ENCODE data around the gene DBNDD1.

The DBNDD1 gene

GRCh38 chr16:90048347-90048722 is 29.1 kb upstream of the DBNDD1 start:
- FAIRE-seq (no peak), DNase-seq (ENCODE audit: insufficient read length, low spot score) (no peak)
- no peak for TF ChIP-seq POLR2A (IDR thresholded peaks at IDR 0.05; ENCODE audit: low read depth, low read length)
- TF ChIP-seq PAX5 (IDR thresholded peaks at IDR 0.05; ENCODE audit: insufficient read depth, low read length, severe bottlenecking), result no peak
- no peak for TF ChIP-seq SPI1 (IDR thresholded peaks at IDR 0.05; ENCODE audit: low read depth, low read length)
- no peak for TF ChIP-seq POLR2AphosphoS5 (IDR thresholded peaks at IDR 0.05; ENCODE audit: low read depth, low read length)
- no peak for TF ChIP-seq POU2F2 (IDR thresholded peaks at IDR 0.05; ENCODE audit: low read depth, low read length)
- TF ChIP-seq TAF1 (IDR thresholded peaks at IDR 0.05; ENCODE audit: low read depth, low read length), result no peak

GRCh38 chr16:90047714-90048346 is 28.6 kb upstream of the DBNDD1 start:
- no peak for TF ChIP-seq SPI1 (IDR thresholded peaks at IDR 0.05; ENCODE audit: low read depth, low read length)
- no peak for TF ChIP-seq PAX5 (IDR thresholded peaks at IDR 0.05; ENCODE audit: insufficient read depth, low read length, severe bottlenecking)
- no peak for DNase-seq (ENCODE audit: insufficient read length, low spot score)
- no peak for FAIRE-seq

DNA sequence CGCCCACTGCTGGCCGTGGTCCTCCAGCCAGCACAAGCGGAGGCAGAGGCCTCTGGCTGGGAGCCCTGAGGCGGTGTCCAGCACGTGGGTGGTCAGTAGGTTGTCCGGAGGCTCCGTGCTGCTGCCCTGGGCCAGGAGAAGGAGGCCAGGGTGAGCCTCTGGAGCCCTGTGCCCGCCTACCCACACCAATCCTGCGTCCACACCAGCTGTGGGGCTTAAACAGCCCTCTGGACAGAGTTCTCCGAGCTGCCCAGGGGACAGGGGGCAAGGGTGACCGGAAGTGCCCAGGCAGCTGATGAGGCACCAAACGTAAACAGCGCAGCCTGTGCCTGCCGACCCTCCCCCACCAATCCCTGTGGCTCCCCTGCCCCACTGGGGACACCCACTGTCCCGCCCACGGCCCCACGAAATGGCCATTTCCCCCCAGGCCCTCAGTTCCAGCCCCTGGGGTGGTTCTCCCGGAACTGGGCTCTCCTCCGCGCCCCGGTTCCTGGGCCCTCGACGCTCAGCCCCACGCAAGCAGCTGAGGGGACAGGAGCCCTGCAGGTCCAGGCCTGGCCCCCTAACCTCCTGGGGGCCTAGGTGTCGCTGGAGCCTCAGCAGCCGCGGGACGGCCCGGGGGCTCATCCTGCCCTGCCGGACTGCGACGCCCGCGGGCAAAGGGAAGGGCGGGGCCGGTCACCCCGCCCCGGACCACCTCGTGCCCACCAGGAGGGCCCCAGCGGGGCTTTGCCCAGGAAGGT is 27.9 kb upstream of the DBNDD1 start:
- DNase-seq (ENCODE audit: insufficient read length, low spot score), result no peak
- FAIRE-seq, result no peak
- TF ChIP-seq PAX5 (IDR thresholded peaks at IDR 0.05; ENCODE audit: insufficient read depth, low read length, severe bottlenecking) (no peak), TAF1 (IDR thresholded peaks at IDR 0.05; ENCODE audit: low read depth, low read length) (no peak), POLR2A (IDR thresholded peaks at IDR 0.05; ENCODE audit: low read depth, low read length) (no peak), POU2F2 (IDR thresholded peaks at IDR 0.05; ENCODE audit: low read depth, low read length) (no peak), POLR2AphosphoS5 (IDR thresholded peaks at IDR 0.05; ENCODE audit: low read depth, low read length) (no peak), SPI1 (IDR thresholded peaks at IDR 0.05; ENCODE audit: low read depth, low read length) (no peak)

DNA sequence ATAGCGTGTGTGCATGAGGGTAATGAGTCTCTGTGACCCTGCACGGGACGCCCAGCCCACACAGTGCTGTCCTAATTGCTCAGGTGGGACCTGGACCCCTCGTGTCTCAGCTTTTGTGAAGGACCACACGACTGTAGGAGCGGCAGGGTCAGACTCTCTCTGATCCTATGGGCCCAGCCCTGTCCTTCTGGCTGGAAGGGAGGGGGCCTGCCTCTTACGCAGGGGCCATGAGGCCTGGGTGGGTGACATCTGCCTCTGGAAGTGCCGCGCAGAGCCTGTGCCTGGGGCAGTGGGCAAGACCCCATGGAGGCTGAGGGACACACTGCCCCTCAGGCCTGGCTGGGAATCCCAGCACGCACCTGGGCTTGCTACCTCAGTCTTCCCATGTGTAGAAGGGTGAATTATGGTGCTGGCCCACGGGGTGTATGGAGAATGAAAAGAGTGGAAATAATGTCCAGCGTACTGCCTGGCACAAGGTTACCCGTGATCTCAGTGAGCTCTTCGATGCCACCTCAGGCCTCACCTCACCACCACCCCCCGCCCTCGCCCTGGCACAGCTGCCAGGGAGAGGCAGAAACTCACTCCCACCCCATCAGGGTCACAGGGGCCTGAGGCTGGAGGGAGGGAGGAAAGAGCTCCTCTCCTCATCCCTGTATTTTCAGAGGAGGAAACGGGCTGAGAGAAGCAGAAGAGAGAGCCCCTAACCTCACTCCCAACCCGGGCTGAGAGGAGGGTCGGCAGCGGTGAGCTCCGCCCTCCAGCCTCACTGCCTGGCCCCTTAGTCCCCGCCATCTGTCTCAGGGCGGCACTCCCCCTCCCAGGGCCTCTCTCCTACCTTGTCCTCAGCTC is 27.1 kb upstream of the DBNDD1 start:
- no peak for FAIRE-seq
- TF ChIP-seq PAX5 (IDR thresholded peaks at IDR 0.05; ENCODE audit: insufficient read depth, low read length, severe bottlenecking) (no peak), POU2F2 (IDR thresholded peaks at IDR 0.05; ENCODE audit: low read depth, low read length) (no peak), TAF1 (IDR thresholded peaks at IDR 0.05; ENCODE audit: low read depth, low read length) (no peak), SPI1 (IDR thresholded peaks at IDR 0.05; ENCODE audit: low read depth, low read length) (no peak), POLR2A (IDR thresholded peaks at IDR 0.05; ENCODE audit: low read depth, low read length) (no peak), POLR2AphosphoS5 (IDR thresholded peaks at IDR 0.05; ENCODE audit: low read depth, low read length) (no peak)
- no peak for DNase-seq (ENCODE audit: insufficient read length, low spot score)

- no peak for DNase-seq (ENCODE audit: insufficient read length, low spot score)
- no peak for FAIRE-seq
- no peak for TF ChIP-seq TAF1 (IDR thresholded peaks at IDR 0.05; ENCODE audit: low read depth, low read length)
- TF ChIP-seq POU2F2 (IDR thresholded peaks at IDR 0.05; ENCODE audit: low read depth, low read length), result no peak
- TF ChIP-seq PAX5 (IDR thresholded peaks at IDR 0.05; ENCODE audit: insufficient read depth, low read length, severe bottlenecking), result no peak
These were observed 24.9 kb upstream of the DBNDD1 start for GRCh38 chr16:90044111-90044551.

DNA sequence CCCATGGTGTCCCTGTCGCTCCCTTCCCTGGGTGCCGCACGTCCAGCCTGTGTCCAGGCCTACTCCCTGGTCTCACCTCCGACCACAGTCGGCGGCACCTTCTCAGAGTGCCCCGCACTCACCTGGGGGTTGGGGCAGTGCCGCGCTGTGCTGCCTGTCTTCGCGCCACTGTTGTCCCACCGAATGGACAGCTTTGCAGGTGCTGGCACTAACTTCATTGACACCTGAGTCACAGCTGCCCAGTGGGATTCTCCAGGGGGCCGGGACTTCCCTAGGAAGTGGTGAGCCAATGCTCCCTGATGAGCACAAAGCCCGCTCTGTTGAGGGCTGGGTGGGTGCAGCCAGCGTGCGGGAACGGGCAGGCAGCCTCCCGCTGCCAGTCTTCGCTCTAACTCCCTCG is 24.3 kb upstream of the DBNDD1 start:
- DNase-seq (ENCODE audit: insufficient read length, low spot score), result no peak
- TF ChIP-seq SPI1 (IDR thresholded peaks at IDR 0.05; ENCODE audit: low read depth, low read length), result no peak
- no peak for TF ChIP-seq TAF1 (IDR thresholded peaks at IDR 0.05; ENCODE audit: low read depth, low read length)
- no peak for TF ChIP-seq POU2F2 (IDR thresholded peaks at IDR 0.05; ENCODE audit: low read depth, low read length)
- no peak for TF ChIP-seq POLR2A (IDR thresholded peaks at IDR 0.05; ENCODE audit: low read depth, low read length)
- TF ChIP-seq PAX5 (IDR thresholded peaks at IDR 0.05; ENCODE audit: insufficient read depth, low read length, severe bottlenecking), result no peak
- no peak for TF ChIP-seq POLR2AphosphoS5 (IDR thresholded peaks at IDR 0.05; ENCODE audit: low read depth, low read length)
- no peak for FAIRE-seq

GRCh38 chr16:90042946-90043514 is 23.8 kb upstream of the DBNDD1 start:
- FAIRE-seq (no peak), DNase-seq (ENCODE audit: insufficient read length, low spot score) (no peak)
- TF ChIP-seq SPI1 (IDR thresholded peaks at IDR 0.05; ENCODE audit: low read depth, low read length), result no peak
- no peak for TF ChIP-seq POLR2AphosphoS5 (IDR thresholded peaks at IDR 0.05; ENCODE audit: low read depth, low read length)
- no peak for TF ChIP-seq TAF1 (IDR thresholded peaks at IDR 0.05; ENCODE audit: low read depth, low read length)
- no peak for TF ChIP-seq PAX5 (IDR thresholded peaks at IDR 0.05; ENCODE audit: insufficient read depth, low read length, severe bottlenecking)
- no peak for TF ChIP-seq POU2F2 (IDR thresholded peaks at IDR 0.05; ENCODE audit: low read depth, low read length)
- TF ChIP-seq POLR2A (IDR thresholded peaks at IDR 0.05; ENCODE audit: low read depth, low read length), result no peak

DNA sequence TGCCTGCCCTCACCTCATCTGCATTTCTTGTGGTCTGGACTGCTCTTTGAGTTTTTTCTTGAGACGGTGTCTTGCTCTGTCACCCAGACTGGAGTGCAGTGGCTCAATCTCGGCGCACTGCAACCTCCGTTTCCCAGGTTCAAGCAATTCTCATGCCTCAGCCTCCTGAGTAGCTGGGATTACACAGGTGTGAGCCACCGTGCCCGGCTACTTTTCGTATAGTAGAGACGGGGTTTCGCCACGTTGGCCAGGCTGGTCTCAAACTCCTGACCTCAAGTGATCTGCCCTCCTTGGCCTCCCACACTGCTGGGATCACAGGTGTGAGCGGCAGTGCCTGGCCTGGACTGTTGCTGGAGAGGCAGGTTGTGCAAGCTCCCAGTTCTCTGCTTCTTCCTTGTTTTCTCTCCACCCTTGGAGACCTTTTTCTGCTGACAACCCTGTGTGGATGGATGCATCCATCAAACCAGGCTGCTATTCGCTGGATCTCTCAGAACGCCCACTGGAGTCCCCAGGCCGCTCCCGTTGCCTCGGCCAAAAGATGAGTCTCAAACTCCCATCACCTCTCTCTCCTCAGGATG is 22.7 kb upstream of the DBNDD1 start:
- no peak for FAIRE-seq
- no peak for TF ChIP-seq POLR2A (IDR thresholded peaks at IDR 0.05; ENCODE audit: low read depth, low read length)
- no peak for TF ChIP-seq POLR2AphosphoS5 (IDR thresholded peaks at IDR 0.05; ENCODE audit: low read depth, low read length)
- no peak for TF ChIP-seq TAF1 (IDR thresholded peaks at IDR 0.05; ENCODE audit: low read depth, low read length)
- TF ChIP-seq SPI1 (IDR thresholded peaks at IDR 0.05; ENCODE audit: low read depth, low read length), result no peak
- no peak for TF ChIP-seq POU2F2 (IDR thresholded peaks at IDR 0.05; ENCODE audit: low read depth, low read length)
- no peak for TF ChIP-seq PAX5 (IDR thresholded peaks at IDR 0.05; ENCODE audit: insufficient read depth, low read length, severe bottlenecking)
- DNase-seq (ENCODE audit: insufficient read length, low spot score), result no peak
